Activated T-cell treated with anti-CD3 and anti-CD28 coated beads for 48 hours (primary cell): ENCODE data around the gene REPS1.
A peak's percentile ranks its signal among the peaks of the same experiment; 100 is the strongest.
"Not testable (repeated sequence)": the region's sequence is repeated elsewhere in the genome, so short reads cannot be mapped to it uniquely, and the experiment has no call there.

Experiments
- DNase-seq: peaks from one replicate; pipeline ENCODE4 v3.0.0-alpha.2; 2020; ENCODE audit warnings: low read depth

Gene REPS1

GRCh38 chr6:138987643-138988468, at the start of gene REPS1:
Gene REPS1, minus strand, starts transcription at chr6:138988253. Its CDS starts 571 bp downstream, at chr6:138987682.
- peak; percentile 94 for DNase-seq

GRCh38 chr6:139037490-139037889, 49.4 kb upstream of the REPS1 start:
- DNase-seq, result no peak

- no peak for DNase-seq
Observed at GRCh38 chr6:139030228-139030963, 42.3 kb upstream of the REPS1 start.

- peak; percentile 27 for DNase-seq
Observed at GRCh38 chr6:139029470-139030227, 41.6 kb upstream of the REPS1 start.

GRCh38 chr6:139028658-139029469, 40.8 kb upstream of the REPS1 start, which contains the start of gene ABRACL:
Gene ABRACL, plus strand, starts transcription at chr6:139028745. Its CDS starts 5,416 bp downstream, at chr6:139034161.
- DNase-seq, result peak; percentile 74

- no peak for DNase-seq
Observed at GRCh38 chr6:139028215-139028657, 40.2 kb upstream of the REPS1 start.

- DNase-seq, result peak; percentile 25
Observed at GRCh38 chr6:139027620-139028182, 39.6 kb upstream of the REPS1 start.

- DNase-seq, result not testable (repeated sequence)
Observed at GRCh38 chr6:139025416-139025815, 37.4 kb upstream of the REPS1 start.

- DNase-seq, result no peak
Observed at GRCh38 chr6:139020689-139021088, 32.6 kb upstream of the REPS1 start.

- DNase-seq, result no peak
Observed at GRCh38 chr6:139019722-139020121, 31.7 kb upstream of the REPS1 start.

GRCh38 chr6:139017227-139017626, 29.2 kb upstream of the REPS1 start:
- DNase-seq, result no peak

- no peak for DNase-seq
Observed at GRCh38 chr6:139016337-139017213, 28.5 kb upstream of the REPS1 start.

- no peak for DNase-seq
Observed at GRCh38 chr6:139014945-139015344, 26.9 kb upstream of the REPS1 start.

GRCh38 chr6:139013185-139013800, 25.2 kb upstream of the REPS1 start:
- DNase-seq, result no peak

- DNase-seq, result no peak
Observed at GRCh38 chr6:139011980-139012379, 23.9 kb upstream of the REPS1 start.

GRCh38 chr6:139010674-139011073, 22.6 kb upstream of the REPS1 start:
- no peak for DNase-seq

- DNase-seq, result no peak
Observed at GRCh38 chr6:139008117-139008516, 20.1 kb upstream of the REPS1 start.

- no peak for DNase-seq
Observed at GRCh38 chr6:139007428-139007827, 19.4 kb upstream of the REPS1 start.

- no peak for DNase-seq
Observed at GRCh38 chr6:139006477-139006876, 18.4 kb upstream of the REPS1 start.

GRCh38 chr6:139003751-139004150, 15.7 kb upstream of the REPS1 start:
- DNase-seq, result no peak
